Fibroblast of mammary gland (primary cell): ENCODE results near the gene CKS1B.

ENCODE experiments used
- DNase-seq: peaks from one replicate; pipeline ENCODE4 v3.0.0-alpha.2; 2010; ENCODE audit warnings: low read depth
- H3K4me3 ChIP-seq: 2 replicates; pipeline ENCODE4 v1.5.1; 2011; ENCODE audit warnings: low read depth, mild to moderate bottlenecking, low read length, moderate library complexity; ENCODE audit not compliant: control insufficient read depth
- CTCF ChIP-seq: conservative IDR thresholded peaks from 2 replicates; pipeline ENCODE4 v1.5.1; 2011; ENCODE audit warnings: low read depth, low read length, inconsistent platforms; ENCODE audit not compliant: control insufficient read depth, insufficient read depth

Gene CKS1B

GRCh38 chr1:154974102-154974807, at the start of gene CKS1B:
CKS1B (plus strand) TSS chr1:154974681; CDS start chr1:154974746, 65 bp downstream.
- peak within 1 kb of the TSS; percentile 88 for H3K4me3 ChIP-seq
- no peak for TF ChIP-seq CTCF
- DNase-seq: peak; percentile 100

- H3K4me3 ChIP-seq: no peak overlapping the region
- no peak for TF ChIP-seq CTCF
- no peak for DNase-seq
These were observed 48.9 kb upstream of the CKS1B start for GRCh38 chr1:154925335-154926170.

- H3K4me3 ChIP-seq: no peak overlapping the region
- DNase-seq: no peak
- TF ChIP-seq CTCF: no peak
These were observed 48.3 kb upstream of the CKS1B start for GRCh38 chr1:154926201-154926600.

GRCh38 chr1:154931940-154932487, 42.5 kb upstream of the CKS1B start:
- TF ChIP-seq CTCF: no peak
- no peak for DNase-seq
- H3K4me3 ChIP-seq: no peak overlapping the region

- no peak for DNase-seq
- TF ChIP-seq CTCF: no peak
- H3K4me3 ChIP-seq: no peak overlapping the region
These were observed 40.0 kb upstream of the CKS1B start for GRCh38 chr1:154934358-154934948.

- no peak for TF ChIP-seq CTCF
- DNase-seq: no peak
- H3K4me3 ChIP-seq: peak overlapping the region; percentile 92
These were observed 38.5 kb upstream of the CKS1B start for GRCh38 chr1:154935749-154936554.
